ENCODE data around the gene MARK4.

The MARK4 gene

GRCh38 chr19:45348367-45349125 lies 97.5 kb downstream of the MARK4 start:
- H3K4me3 ChIP-seq (replicated peaks; ENCODE audit: insufficient read depth, low read length) = no peak overlapping the region
- no peak for DNase-seq (ENCODE audit: low read depth in 1 of 2, low spot score in 1 of 2)
- TF ChIP-seq POLR2AphosphoS5 (IDR thresholded peaks at IDR 0.05; ENCODE audit: low read depth) (no peak), SPI1 (IDR thresholded peaks at IDR 0.05; ENCODE audit: borderline replicate concordance, low read depth) (no peak), GABPA (IDR thresholded peaks at IDR 0.05; ENCODE audit: low read depth) (no peak), REST (IDR thresholded peaks at IDR 0.05; ENCODE audit: insufficient replicate concordance, low read depth) (no peak)
- TF ChIP-seq, protein P1, sequence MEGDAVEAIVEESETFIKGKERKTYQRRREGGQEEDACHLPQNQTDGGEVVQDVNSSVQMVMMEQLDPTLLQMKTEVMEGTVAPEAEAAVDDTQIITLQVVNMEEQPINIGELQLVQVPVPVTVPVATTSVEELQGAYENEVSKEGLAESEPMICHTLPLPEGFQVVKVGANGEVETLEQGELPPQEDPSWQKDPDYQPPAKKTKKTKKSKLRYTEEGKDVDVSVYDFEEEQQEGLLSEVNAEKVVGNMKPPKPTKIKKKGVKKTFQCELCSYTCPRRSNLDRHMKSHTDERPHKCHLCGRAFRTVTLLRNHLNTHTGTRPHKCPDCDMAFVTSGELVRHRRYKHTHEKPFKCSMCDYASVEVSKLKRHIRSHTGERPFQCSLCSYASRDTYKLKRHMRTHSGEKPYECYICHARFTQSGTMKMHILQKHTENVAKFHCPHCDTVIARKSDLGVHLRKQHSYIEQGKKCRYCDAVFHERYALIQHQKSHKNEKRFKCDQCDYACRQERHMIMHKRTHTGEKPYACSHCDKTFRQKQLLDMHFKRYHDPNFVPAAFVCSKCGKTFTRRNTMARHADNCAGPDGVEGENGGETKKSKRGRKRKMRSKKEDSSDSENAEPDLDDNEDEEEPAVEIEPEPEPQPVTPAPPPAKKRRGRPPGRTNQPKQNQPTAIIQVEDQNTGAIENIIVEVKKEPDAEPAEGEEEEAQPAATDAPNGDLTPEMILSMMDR (IDR thresholded peaks at IDR 0.05; ENCODE audit: insufficient read depth, low read length) = no peak
- peaks cover 11% of the 10 kb centered on the region for H3K27me3 ChIP-seq (ENCODE audit: insufficient read depth, poor library complexity, severe bottlenecking)
- H3K27ac ChIP-seq (replicated peaks) = no peak overlapping the region

- TF ChIP-seq, protein P1 (IDR thresholded peaks at IDR 0.05; ENCODE audit: insufficient read depth, low read length) = no peak
- peaks cover 11% of the 10 kb centered on the region for H3K27me3 ChIP-seq (ENCODE audit: insufficient read depth, poor library complexity, severe bottlenecking)
- DNase-seq (ENCODE audit: low read depth in 1 of 2, low spot score in 1 of 2) = no peak
- H3K27ac ChIP-seq (replicated peaks) = no peak overlapping the region
- no peak overlapping the region for H3K4me3 ChIP-seq (replicated peaks; ENCODE audit: insufficient read depth, low read length)
These were observed 98.0 kb downstream of the MARK4 start for GRCh38 chr19:45349126-45349415.

DNA sequence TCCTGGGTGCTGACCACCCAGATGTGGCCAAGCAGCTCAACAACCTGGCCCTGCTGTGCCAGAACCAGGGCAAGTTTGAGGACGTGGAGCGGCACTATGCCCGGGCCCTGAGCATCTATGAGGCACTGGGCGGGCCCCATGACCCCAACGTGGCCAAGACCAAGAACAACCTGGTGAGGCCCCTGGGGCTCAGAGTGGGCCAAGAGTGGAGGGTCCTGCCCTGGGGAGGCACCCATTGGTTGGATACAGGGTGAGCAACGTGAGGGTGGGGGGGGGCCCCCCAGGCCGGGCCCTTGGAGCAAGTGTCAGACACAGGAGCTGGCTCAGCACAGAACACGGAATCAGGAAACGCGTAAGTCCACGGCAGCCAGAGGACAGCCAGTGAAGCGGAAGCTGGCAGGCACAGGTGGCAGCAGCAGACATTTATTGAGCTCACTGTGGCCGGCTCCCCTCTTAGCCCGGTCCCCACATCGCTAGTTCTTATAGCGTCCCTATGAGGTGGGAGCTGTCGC lies 98.4 kb downstream of the MARK4 start:
- peaks cover 11% of the 10 kb centered on the region for H3K27me3 ChIP-seq (ENCODE audit: insufficient read depth, poor library complexity, severe bottlenecking)
- no peak overlapping the region for H3K27ac ChIP-seq (replicated peaks)
- TF ChIP-seq POLR2AphosphoS5 (IDR thresholded peaks at IDR 0.05; ENCODE audit: low read depth) (no peak), REST (IDR thresholded peaks at IDR 0.05; ENCODE audit: insufficient replicate concordance, low read depth) (no peak), SPI1 (IDR thresholded peaks at IDR 0.05; ENCODE audit: borderline replicate concordance, low read depth) (no peak), GABPA (IDR thresholded peaks at IDR 0.05; ENCODE audit: low read depth) (no peak)
- TF ChIP-seq, protein P1 (IDR thresholded peaks at IDR 0.05; ENCODE audit: insufficient read depth, low read length) = no peak
- no peak overlapping the region for H3K4me3 ChIP-seq (replicated peaks; ENCODE audit: insufficient read depth, low read length)
- no peak for DNase-seq (ENCODE audit: low read depth in 1 of 2, low spot score in 1 of 2)

Data from HL-60 (cell line).